ENCODE results near the gene ATP10A. TPM values are rescaled to one million over a fixed set of nuclear protein-coding genes. Genes with fewer than 3 reads are reported as not detected.
A peak's percentile ranks its signal among the peaks of the same experiment; 100 is the strongest.

The ATP10A gene
- total and polyA plus RNA-seq, 12 donors = 0.67 to 31.8 (median 16.1) TPM

GRCh38 chr15:25810631-25811091 is 52.5 kb downstream of the ATP10A start:
- 57 to 71% (median 60%) methylated on average over 10 to 13 of the region's 13 CpGs for WGBS, 4 donors

GRCh38 chr15:25810154-25810553 is 53.0 kb downstream of the ATP10A start:
- Histone ChIP-seq H3K36me3 (replicated peaks in 1 of 2) (no peaks in the 10 kb centered on the region), H3K9me3 (replicated peaks in 1 of 3) (no peaks in the 10 kb centered on the region), H3K4me1 (replicated peaks in 1 of 2) (no peaks in the 10 kb centered on the region), H3K27ac (no peak overlapping the region), H3K4me3 (no peak overlapping the region), H3K27me3 (no peaks in the 10 kb centered on the region)
- TF ChIP-seq CTCF (IDR thresholded peaks at IDR 0.05) = no peak
- no peak for TF ChIP-seq POLR2A (IDR thresholded peaks at IDR 0.05)
- intact Hi-C loops (cut with DNase I) = no loop called here
- 73 to 85% (median 76%) methylated on average over 6 to 8 of the region's 8 CpGs for WGBS, 4 donors
- DNase-seq = no peak

More at GRCh38 chr15:25810631-25811091, 52.5 kb downstream of the ATP10A start:
- Histone ChIP-seq H3K27ac (no peak overlapping the region), H3K4me1 (replicated peaks in 1 of 2) (no peaks in the 10 kb centered on the region), H3K36me3 (replicated peaks in 1 of 2) (no peaks in the 10 kb centered on the region), H3K27me3 (no peaks in the 10 kb centered on the region), H3K4me3 (no peak overlapping the region), H3K9me3 (replicated peaks in 1 of 3) (no peaks in the 10 kb centered on the region)
- intact Hi-C loops (cut with DNase I) = no loop called here
- TF ChIP-seq POLR2A (IDR thresholded peaks at IDR 0.05) = no peak
- no peak for TF ChIP-seq CTCF (IDR thresholded peaks at IDR 0.05)
- no peak for DNase-seq

- TF ChIP-seq CTCF (IDR thresholded peaks at IDR 0.05) (no peak), POLR2A (IDR thresholded peaks at IDR 0.05) (no peak)
- Histone ChIP-seq H3K27me3 (no peaks in the 10 kb centered on the region), H3K9me3 (replicated peaks in 1 of 3) (no peaks in the 10 kb centered on the region), H3K27ac (no peak overlapping the region), H3K4me3 (no peak overlapping the region), H3K4me1 (replicated peaks in 1 of 2) (no peaks in the 10 kb centered on the region), H3K36me3 (replicated peaks in 1 of 2) (no peaks in the 10 kb centered on the region)
- WGBS, 4 donors = 63 to 85% (median 77%) methylated on average over 6 of the region's 6 CpGs
- DNase-seq = no peak
- intact Hi-C loops (cut with DNase I) = no loop called here
Observed at GRCh38 chr15:25807063-25807462, 56.1 kb downstream of the ATP10A start.

- Histone ChIP-seq H3K9me3 (replicated peaks in 1 of 3) (no peaks in the 10 kb centered on the region), H3K36me3 (replicated peaks in 1 of 2) (no peaks in the 10 kb centered on the region), H3K27me3 (no peaks in the 10 kb centered on the region), H3K4me3 (no peak overlapping the region), H3K27ac (no peak overlapping the region), H3K4me1 (replicated peaks in 1 of 2) (no peaks in the 10 kb centered on the region)
- DNase-seq = peak in 1 of 7 donors; percentile 10
- intact Hi-C loops (cut with DNase I) = no loop called here
- WGBS, 4 donors = 68 to 83% (median 72%) methylated on average over 10 to 12 of the region's 12 CpGs
- TF ChIP-seq POLR2A (IDR thresholded peaks at IDR 0.05) (no peak), CTCF (IDR thresholded peaks at IDR 0.05) (no peak)
Observed at GRCh38 chr15:25805031-25805430, 58.1 kb downstream of the ATP10A start.

Data from adrenal gland (tissue), 12 donors.